Fibroblast of peridontal ligament (primary cell): ENCODE results near the gene SLC6A11.

Experiments
- DNase-seq: peaks from one replicate; pipeline ENCODE4 v3.0.0-alpha.2; 2010; ENCODE audit errors: extremely low read depth

SLC6A11 gene

DNA sequence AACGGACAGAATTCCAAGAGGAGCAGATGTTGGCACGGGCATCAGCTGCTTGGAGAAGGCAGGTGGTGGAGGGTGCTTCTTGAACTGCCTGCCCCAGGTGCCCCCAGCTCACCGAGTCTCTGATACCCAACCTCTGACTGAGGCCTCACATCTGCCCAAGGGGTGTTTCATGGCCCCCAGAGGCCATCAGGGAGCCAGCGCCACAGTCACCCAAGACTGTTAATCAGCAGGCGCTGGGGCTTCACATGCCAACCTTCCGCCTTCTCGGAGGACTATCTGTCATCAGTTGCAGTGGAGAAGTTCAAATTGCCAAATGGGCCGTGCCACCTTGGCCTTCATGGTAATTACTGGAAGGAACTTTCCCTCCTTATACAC lies 114.6 kb downstream of the SLC6A11 start:
- DNase-seq: no peak

- DNase-seq: no peak
Measured at GRCh38 chr3:10932596-10932995, 116.6 kb downstream of the SLC6A11 start.

GRCh38 chr3:10933021-10933420 lies 117.0 kb downstream of the SLC6A11 start:
- no peak for DNase-seq

DNA sequence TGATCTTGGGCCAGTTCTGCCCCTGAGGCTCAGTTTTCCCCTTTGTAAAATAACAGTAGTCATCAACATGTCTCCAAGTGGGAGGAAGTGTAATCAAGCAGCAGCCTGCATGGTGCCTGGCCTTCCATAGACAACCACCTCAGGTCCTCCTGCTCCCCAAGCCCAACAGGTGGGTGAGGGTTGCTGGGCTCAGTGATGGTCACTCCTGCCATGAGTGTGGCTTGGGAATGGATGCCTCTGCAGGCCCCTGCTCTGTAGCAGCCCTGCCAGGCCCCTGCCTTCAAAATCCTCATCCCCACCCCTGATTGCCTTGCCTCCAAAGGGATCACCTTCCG lies 117.4 kb downstream of the SLC6A11 start:
- no peak for DNase-seq

DNA sequence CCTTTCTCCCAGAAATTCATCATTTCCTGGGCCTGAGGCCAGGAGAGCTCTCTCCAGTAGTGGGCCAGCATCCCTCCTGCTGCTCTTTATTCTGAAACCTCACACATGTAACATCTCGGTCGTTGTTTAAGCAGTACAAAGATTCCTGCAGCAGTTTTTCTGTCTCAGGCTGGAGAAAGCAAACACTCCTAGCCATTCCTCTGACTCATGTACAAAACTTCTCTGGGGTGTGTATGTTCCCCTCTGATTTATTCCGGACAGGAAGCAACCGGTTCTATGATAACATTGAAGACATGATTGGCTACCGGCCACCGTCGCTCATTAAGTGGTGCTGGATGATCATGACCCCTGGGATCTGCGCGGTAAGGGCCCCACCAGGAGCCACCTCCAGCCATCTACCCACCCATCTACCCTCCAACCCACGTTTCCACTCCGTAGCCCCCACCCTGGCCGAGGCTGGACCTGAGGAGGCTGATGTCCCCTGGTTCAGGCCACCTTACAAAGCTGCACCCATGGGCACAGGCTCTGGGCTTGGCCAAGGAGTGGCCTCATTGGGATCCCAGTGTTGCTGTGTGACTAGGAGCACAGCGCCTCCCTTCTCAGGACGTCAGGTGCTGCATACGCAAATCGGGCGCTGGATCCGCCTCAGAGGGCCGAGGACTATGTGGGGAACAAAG lies 117.9 kb downstream of the SLC6A11 start:
- DNase-seq: peak; percentile 60

DNA sequence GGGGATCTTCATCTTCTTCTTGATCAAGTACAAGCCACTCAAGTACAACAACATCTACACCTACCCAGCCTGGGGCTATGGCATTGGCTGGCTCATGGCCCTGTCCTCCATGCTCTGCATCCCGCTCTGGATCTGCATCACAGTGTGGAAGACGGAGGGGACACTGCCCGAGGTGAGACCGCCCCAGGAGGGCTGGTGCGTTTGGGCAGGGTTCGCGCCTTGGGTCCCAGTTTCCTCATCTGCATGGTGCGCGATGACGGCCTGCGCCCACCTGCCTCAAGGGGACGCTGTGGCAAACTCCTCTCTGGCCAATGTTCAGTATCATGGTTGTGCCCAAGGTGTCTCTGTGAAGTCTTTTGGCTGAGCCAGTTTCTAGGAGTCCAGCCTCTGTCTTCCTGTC lies 119.0 kb downstream of the SLC6A11 start:
- DNase-seq: no peak

DNA sequence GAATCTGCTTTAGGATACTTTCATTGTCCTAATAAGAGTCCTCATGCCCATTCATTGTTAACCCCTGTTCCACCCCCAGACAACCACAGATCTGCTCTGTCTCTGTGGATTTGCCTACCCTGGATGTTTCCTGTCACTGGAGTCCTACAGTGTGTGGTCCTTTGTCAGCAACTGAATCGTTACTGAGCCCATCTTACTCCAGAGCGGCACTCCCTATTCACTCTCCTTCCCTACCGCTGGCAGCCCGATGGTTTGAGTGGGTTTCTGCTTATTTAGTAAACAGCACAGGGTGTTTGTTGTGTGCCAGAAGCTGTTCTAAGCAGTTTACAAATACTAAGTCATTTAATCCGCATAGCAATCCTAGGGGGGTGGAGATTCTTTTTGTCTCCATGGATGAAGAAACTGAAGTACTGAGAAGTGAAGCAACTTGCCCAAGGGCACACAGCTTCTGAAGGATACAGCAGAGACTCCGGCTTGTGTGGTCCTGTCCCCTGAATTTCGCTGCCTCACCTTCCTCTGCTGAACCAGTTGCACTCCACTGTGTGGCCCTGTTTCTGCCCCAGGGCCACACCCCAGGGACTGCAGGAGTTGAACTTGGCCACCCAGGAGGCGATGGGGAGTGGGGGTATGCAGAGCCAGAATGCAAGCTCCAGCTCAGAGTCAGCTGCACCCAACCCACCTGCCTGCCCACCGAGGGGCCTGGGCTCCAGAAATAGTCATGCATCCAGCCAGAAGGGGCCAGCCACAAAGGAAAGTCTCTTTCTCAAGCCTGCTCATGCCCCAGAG lies 120.0 kb downstream of the SLC6A11 start:
- DNase-seq: no peak

DNA sequence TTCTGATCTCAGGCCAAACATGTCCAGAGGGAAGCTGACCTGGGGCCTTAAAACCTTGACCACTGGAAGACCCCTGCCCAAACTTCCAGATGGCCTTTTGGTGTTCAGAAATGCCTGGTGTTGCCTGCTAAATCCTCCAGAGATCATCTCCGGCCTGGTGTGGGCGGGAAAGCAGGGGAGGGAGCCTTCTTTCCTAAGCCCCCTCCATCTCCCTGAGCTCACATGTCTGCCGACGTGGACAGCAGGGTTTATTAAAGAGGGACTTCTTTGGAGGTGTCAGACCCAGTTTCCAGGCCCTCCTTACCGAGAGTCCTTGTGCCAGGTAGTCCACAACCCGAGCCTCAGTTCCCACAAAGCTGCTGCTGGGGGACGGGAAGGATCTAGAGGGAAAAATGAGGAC lies 120.7 kb downstream of the SLC6A11 start:
- no peak for DNase-seq

- no peak for DNase-seq
Measured at GRCh38 chr3:10937141-10937825, 121.3 kb downstream of the SLC6A11 start.

- DNase-seq: no peak
Measured at GRCh38 chr3:10939556-10939955, 123.5 kb downstream of the SLC6A11 start.

DNA sequence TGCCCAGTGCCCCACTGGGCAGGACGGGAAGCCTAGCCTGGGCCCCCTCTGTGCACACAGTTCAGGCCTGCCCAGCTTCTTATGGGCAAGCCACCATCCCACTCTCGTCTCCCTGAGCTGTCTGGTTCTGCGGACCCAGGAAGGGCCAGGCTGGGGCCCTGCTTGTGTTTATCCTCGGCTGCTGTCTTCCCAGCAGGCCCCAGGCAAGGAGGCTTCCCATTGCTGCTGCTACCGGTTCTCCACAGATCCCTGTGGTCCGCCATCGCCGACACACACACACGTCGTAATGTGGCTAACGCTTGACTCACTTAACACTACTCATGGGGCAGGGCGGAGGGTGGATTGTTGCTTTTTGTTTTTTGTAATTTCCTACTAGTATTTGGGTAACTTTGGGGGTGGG lies 124.1 kb downstream of the SLC6A11 start:
- DNase-seq: no peak

DNA sequence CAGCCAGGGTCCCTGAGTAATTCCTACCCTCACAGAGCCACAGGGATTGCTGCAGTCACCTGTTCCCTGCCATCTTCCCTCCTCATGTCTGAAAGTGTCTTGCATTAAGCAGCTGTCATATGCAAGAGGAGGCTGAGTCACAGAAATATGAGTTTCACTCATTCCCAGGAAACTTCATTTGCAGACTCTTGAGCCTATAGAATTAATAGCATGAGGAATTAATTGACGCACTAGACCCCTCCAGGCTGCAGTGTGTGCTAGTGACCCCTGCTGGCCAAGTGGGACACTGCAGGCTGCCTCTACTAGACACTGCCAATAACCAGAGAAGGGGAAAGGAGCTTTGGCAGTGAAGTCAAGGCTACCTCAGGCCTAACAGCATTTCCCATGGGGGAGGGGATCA lies 125.9 kb downstream of the SLC6A11 start:
- no peak for DNase-seq

GRCh38 chr3:10942690-10943205 lies 126.7 kb downstream of the SLC6A11 start:
- DNase-seq: no peak

- no peak for DNase-seq
Measured at GRCh38 chr3:10944866-10945265, 128.8 kb downstream of the SLC6A11 start.

DNA sequence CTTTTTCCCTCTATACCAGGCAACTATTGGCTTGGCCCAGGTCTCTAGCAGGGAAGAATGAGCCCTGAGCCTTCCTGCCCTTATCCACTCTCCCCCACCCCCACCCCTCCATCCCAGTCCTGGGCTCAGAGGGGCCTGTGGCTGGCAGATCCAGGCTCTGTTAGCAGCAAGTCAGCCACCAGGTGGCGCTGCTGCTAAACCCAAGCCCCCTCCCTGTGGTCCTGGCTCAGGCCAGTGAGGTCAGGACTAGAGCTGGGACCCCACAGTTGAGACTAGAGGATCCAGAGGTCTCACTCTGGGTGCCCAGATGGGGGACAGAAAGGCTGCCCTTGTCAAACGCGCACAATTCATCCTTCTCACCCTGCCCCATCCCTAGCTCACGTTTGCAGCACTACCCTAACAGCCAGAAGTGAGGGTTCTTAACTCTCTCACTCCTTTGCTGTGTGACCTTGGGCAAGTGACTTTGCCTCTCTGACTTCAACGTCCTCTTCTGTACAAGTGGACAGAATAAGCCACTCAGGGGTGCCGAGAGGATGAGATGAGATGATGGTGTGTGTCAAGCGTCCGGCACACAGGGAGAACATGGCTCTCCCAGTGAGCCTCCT lies 129.8 kb downstream of the SLC6A11 start:
- DNase-seq: peak; percentile 26

- DNase-seq: no peak
Measured at GRCh38 chr3:10946526-10946925, 130.5 kb downstream of the SLC6A11 start.

DNA sequence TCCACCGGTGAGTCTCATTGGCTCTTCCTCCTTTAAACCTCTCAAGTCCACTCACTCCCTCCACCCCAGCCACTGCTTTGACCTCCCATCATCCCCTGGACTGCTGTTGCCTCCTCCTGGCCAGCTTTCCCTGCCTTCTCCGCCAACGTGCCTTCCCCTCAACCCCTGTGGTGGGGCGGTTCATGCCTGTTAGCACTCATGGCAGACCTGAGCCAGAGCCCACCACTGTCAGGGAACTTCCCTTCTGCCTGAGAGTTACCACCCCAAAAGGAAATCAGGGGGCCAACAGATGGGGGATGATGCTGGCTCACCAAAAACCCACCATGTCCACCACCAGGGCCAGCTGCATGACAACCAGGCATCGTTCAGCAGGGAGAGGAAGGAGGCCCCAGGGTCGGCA lies 132.3 kb downstream of the SLC6A11 start:
- no peak for DNase-seq

DNA sequence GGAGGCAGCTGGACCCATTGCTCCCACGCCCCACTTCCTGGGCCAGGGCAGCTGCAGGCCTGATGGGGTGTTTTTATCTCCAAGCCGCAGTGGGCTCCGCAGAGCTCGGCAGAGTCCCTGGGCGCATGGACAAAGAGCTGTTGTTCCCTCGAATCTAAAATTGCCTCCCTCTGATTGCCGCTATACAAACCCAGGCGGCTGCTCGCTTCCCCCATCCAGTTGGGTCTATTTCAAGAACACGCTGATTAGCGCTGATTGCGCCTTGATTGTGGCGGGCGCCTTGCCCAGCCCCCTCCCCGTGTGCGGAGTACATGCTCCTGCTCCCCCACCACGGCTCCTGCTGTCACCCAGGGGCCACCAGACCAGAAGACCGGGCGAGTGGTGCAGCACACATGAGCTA lies 133.2 kb downstream of the SLC6A11 start:
- no peak for DNase-seq

- peak; percentile 49 for DNase-seq
Measured at GRCh38 chr3:10950476-10951294, 134.7 kb downstream of the SLC6A11 start.

DNA sequence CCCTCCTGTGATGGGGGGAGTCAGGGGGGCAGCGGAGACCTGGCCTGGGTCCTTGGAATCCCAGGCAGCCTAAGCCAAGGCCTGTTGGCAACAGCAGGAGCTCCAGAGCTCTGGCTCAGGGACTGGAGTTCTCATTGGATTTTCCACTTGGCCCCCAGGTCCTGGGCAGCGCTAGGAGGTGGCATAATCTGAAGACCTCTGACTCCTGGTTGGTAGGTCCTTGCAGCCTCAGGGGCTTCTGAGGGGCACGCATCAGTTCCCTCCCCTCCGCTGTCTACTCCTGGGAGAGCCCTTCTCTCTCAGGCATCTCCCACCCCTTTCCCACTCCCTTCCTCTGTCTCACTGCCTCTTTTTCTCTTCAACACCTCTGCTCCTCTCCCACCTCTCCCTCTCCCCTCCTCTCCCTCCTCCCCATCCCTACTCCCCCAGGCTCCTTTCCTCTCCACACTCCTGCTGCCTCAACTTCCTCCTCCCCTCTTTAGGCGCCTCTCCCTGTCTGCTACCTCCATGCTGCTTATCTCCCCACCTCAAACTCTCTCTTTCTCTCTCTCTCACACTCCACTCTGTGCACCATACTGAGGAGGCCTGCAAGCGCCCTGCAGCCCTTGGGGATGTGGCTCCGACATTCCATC lies 135.4 kb downstream of the SLC6A11 start:
- no peak for DNase-seq

DNA sequence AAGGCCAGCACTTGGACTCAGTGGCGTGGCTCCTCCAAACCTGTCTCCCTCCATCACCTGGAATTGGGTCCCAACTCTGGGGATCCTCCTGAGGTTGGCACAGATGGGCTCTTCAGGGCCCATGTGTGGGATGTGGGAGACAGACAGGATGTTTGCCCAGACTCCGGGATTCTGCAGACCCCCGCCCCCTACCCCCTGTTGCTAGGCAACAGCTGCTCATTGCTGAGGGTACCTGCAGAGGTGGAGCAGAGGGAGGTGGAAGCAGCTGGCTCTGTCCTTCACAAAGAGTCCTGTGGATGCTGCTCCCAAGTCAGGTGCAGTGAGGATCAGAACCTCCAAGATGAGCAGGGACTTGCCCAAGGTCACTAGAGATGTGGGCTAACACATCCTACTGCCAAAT lies 136.5 kb downstream of the SLC6A11 start:
- no peak for DNase-seq
